SU-DHL-6 (cell line): ENCODE measurements around the gene PITHD1.
"Not testable (repeated sequence)": the region's sequence is repeated elsewhere in the genome, so short reads cannot be mapped to it uniquely, and the experiment has no call there.

Source experiments
- H2AFZ ChIP-seq: fragments of 200-600 bp; sonication (generic); 2 replicates; pipeline ENCODE4 v1.6.1; 2014; ENCODE audit warnings: low read depth, mild to moderate bottlenecking, moderate library complexity, mixed read lengths, antibody characterized with exemption, low read length; ENCODE audit not compliant: severe bottlenecking
- H3F3A ChIP-seq: fragments of 200-600 bp; shearing (Covaris generic); 2 replicates; pipeline ENCODE4 v1.6.0; 2016; ENCODE audit warnings: antibody characterized with exemption, mild to moderate bottlenecking; ENCODE audit not compliant: insufficient read depth
- H3K27ac ChIP-seq: fragments of 200-600 bp; sonication (generic); 2 replicates; pipeline ENCODE4 v1.5.1; 2016; ENCODE audit warnings: low read depth, mild to moderate bottlenecking, low read length, moderate library complexity, mixed read lengths
- H3K27me3 ChIP-seq: fragments of 200-600 bp; sonication (generic), shearing (Covaris generic); 2 replicates; pipeline ENCODE4 v1.6.0; 2014; ENCODE audit warnings: mild to moderate bottlenecking, low read length
- H3K36me3 ChIP-seq: fragments of 200-600 bp; sonication (generic); 2 replicates; pipeline ENCODE4 v1.6.1; 2014; ENCODE audit warnings: mild to moderate bottlenecking, low read length, mixed read lengths
- H3K4me2 ChIP-seq: fragments of 300-600, 200-600 bp; shearing (Covaris generic), sonication (generic); 2 replicates; pipeline ENCODE4 v1.6.0; 2014; ENCODE audit warnings: low read length, low read depth, mild to moderate bottlenecking; ENCODE audit not compliant: poor library complexity, severe bottlenecking
- H3K4me3 ChIP-seq: fragments of 200-600 bp; sonication (generic); 2 replicates; pipeline ENCODE4 v1.5.1; 2014; ENCODE audit warnings: antibody characterized with exemption, low read length, mild to moderate bottlenecking, mixed read lengths; ENCODE audit not compliant: insufficient read depth, poor library complexity, severe bottlenecking
- H3K79me2 ChIP-seq: fragments of 200-600 bp; sonication (generic); 2 replicates; pipeline ENCODE4 v1.6.1; 2014; ENCODE audit warnings: mild to moderate bottlenecking, low read length, moderate library complexity; ENCODE audit not compliant: insufficient read depth
- H3K9ac ChIP-seq: fragments of 200-600 bp; sonication (generic); 2 replicates; pipeline ENCODE4 v1.7.0; 2014; ENCODE audit warnings: mild to moderate bottlenecking, low read length
- H3K9me2 ChIP-seq: fragments of 200-600 bp; sonication (generic); replicated peaks from 2 replicates; pipeline ENCODE4 v1.6.1; 2014; ENCODE audit warnings: low read length; ENCODE audit not compliant: insufficient read depth
- H3K9me3 ChIP-seq: fragments of 200-600 bp; sonication (generic); 2 replicates; pipeline ENCODE4 v1.6.1; 2014; ENCODE audit warnings: low read length, mixed read lengths; ENCODE audit not compliant: insufficient read depth
- H4K20me1 ChIP-seq: fragments of 200-600 bp; sonication (generic); 2 replicates; pipeline ENCODE4 v1.6.1; 2014; ENCODE audit warnings: low read depth, mild to moderate bottlenecking, antibody characterized with exemption, low read length, moderate library complexity, mixed read lengths
- EZH2phosphoT487 ChIP-seq: fragments of 200-600 bp; sonication (generic), shearing (Covaris generic); conservative IDR thresholded peaks from 2 replicates; pipeline ENCODE4 v1.6.1; 2018; ENCODE audit warnings: mild to moderate bottlenecking, antibody characterized with exemption, low read length, moderate library complexity, mixed read lengths
- TF ChIP-seq, protein P1 (sequence below): fragments of 200-600 bp; sonication (generic); IDR thresholded peaks from one replicate; pipeline ENCODE4 v1.5.1; 2017; ENCODE audit warnings: antibody characterized with exemption, mild to moderate bottlenecking, low read length, moderate library complexity; ENCODE audit not compliant: insufficient read depth, poor library complexity, severe bottlenecking

The PITHD1 gene

DNA sequence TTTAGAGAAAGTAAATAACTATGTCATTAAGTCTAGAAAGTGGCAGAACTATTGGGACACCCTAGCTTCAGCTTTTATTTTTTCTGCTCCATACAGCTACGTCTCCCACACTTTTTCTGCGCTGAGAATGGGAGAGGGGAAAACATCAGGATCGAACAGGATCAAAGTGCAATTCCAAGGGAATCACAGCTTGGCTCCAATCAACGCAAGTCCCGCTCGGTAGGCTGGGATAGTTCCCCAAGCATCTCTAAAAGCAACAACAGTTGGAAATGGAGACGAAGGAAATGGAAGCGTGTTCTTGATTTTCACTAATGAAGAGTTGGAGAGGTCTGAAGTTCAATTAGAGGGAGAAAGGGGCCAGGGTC lies 46.5 kb downstream of the PITHD1 start:
- no peaks in the 10 kb centered on the region for H3K79me2 ChIP-seq
- H2AFZ ChIP-seq = peak overlapping the region; percentile 75
- H3K27me3 ChIP-seq = no peaks in the 10 kb centered on the region
- H3F3A ChIP-seq = peaks cover 9% of the 10 kb centered on the region; the same call in 1 of the 2 replicates
- H3K4me2 ChIP-seq = peak overlapping the region; percentile 88
- H4K20me1 ChIP-seq = no peaks in the 10 kb centered on the region
- no peaks in the 10 kb centered on the region for H3K9me3 ChIP-seq
- H3K27ac ChIP-seq = no peak overlapping the region
- TF ChIP-seq, protein P1, sequence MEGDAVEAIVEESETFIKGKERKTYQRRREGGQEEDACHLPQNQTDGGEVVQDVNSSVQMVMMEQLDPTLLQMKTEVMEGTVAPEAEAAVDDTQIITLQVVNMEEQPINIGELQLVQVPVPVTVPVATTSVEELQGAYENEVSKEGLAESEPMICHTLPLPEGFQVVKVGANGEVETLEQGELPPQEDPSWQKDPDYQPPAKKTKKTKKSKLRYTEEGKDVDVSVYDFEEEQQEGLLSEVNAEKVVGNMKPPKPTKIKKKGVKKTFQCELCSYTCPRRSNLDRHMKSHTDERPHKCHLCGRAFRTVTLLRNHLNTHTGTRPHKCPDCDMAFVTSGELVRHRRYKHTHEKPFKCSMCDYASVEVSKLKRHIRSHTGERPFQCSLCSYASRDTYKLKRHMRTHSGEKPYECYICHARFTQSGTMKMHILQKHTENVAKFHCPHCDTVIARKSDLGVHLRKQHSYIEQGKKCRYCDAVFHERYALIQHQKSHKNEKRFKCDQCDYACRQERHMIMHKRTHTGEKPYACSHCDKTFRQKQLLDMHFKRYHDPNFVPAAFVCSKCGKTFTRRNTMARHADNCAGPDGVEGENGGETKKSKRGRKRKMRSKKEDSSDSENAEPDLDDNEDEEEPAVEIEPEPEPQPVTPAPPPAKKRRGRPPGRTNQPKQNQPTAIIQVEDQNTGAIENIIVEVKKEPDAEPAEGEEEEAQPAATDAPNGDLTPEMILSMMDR = no peak
- TF ChIP-seq EZH2phosphoT487 = no peak
- peak overlapping the region; percentile 74 for H3K4me3 ChIP-seq
- H3K9me2 ChIP-seq = no peaks in the 10 kb centered on the region
- H3K9ac ChIP-seq = peak overlapping the region; percentile 78
- H3K36me3 ChIP-seq = no peaks in the 10 kb centered on the region

DNA sequence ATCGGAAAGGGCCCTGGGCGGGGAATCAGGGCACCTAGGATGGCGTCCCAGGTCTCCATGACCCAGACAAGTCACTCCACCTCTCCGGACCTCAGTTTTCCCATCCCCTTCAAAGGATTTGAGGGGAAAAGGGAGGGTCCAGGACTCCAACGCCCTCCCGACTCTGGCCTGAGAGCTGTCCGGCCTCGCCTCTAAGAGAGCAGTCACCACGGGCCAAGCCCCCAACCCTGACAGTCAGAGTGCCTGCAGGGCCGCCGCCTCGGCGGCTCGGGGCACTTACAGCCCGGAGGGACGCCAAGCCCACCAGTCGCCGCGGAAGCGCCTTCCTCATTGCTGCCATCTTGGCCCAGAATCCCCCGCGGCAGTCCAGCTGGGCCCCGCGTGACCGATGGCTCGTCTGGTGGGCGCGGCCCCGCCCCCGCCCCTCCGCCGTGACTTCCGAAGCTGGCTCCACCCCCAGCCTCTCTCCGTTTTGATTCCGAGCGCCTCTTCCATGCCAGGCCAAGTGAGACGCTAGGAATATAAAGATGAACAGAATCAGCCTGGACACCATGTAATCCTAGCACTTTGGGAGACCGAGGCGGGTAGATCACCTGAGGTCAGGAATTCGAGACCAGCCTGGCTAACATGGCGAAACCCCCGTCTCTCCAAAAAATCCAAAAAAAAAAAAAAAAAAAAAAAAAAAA lies 47.0 kb downstream of the PITHD1 start, which contains the start of gene HMGCL:
Gene HMGCL, minus strand, starts transcription at position 354 of the 686 bp plus-strand sequence. Its CDS starts 14 bp downstream, at position 340.
- TF ChIP-seq EZH2phosphoT487 = no peak
- TF ChIP-seq, protein P1 = no peak
- H2AFZ ChIP-seq = peak within 1 kb of the TSS; percentile 75
- H3K9me2 ChIP-seq = no peaks in the 10 kb centered on the region
- peak within 1 kb of the TSS; percentile 74 for H3K4me3 ChIP-seq
- no peaks in the 10 kb centered on the region for H3K36me3 ChIP-seq
- H3F3A ChIP-seq = peaks cover 9% of the 10 kb centered on the region; the same call in 1 of the 2 replicates
- H3K9ac ChIP-seq = peak within 1 kb of the TSS; percentile 78
- H3K27me3 ChIP-seq = no peaks in the 10 kb centered on the region
- H4K20me1 ChIP-seq = no peaks in the 10 kb centered on the region
- H3K9me3 ChIP-seq = no peaks in the 10 kb centered on the region
- H3K27ac ChIP-seq = no peak within 1 kb of the TSS; the same call in 1 of the 2 replicates
- H3K79me2 ChIP-seq = no peaks in the 10 kb centered on the region
- H3K4me2 ChIP-seq = peak within 1 kb of the TSS; percentile 88

DNA sequence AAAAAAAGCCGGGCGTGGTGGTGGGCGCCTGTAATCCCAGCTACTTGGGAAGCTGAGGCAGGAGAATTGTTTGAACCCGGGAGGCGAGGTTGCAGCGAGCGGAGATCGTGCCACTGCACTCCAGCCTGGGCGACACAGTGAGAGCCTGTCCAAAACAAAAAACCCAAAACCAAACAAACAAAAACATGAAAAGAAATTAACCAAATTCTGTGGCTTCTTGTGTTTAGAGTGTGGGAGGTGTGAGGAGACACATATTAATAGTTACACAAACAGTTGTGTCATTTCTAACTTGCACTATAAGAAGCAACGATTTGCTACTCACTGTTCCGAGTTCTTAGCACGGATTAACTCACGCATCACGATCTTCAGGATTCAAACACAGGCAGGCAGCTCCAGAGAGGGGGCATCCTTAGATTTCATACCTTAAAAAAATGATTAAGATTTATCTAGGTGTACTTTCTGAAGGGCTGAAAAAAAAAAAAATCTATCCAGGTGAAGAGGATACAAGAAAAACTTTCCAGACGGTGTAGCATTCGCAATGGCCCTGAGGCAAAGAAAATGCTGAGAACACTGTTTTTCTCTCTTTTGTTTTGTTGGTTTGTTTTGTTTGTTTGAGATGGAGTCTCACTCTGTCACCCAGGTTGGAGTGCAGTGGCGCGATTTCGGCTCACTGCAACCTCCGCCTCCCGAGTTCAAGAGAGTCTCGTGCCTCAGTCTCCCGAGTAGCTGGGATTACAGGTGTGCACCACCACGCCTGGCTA lies 47.7 kb downstream of the PITHD1 start:
- peak overlapping the region; percentile 88 for H3K4me2 ChIP-seq
- no peaks in the 10 kb centered on the region for H3K9me3 ChIP-seq
- H3K9me2 ChIP-seq = no peaks in the 10 kb centered on the region
- H4K20me1 ChIP-seq = no peaks in the 10 kb centered on the region
- H2AFZ ChIP-seq = peak overlapping the region; percentile 75
- H3K79me2 ChIP-seq = no peaks in the 10 kb centered on the region
- no peak overlapping the region for H3K27ac ChIP-seq
- H3F3A ChIP-seq = peaks cover 9% of the 10 kb centered on the region; the same call in 1 of the 2 replicates
- no peaks in the 10 kb centered on the region for H3K27me3 ChIP-seq
- peak overlapping the region; percentile 78 for H3K9ac ChIP-seq
- H3K36me3 ChIP-seq = no peaks in the 10 kb centered on the region
- peak overlapping the region; percentile 74 for H3K4me3 ChIP-seq
- no peak for TF ChIP-seq EZH2phosphoT487
- TF ChIP-seq, protein P1 = no peak

DNA sequence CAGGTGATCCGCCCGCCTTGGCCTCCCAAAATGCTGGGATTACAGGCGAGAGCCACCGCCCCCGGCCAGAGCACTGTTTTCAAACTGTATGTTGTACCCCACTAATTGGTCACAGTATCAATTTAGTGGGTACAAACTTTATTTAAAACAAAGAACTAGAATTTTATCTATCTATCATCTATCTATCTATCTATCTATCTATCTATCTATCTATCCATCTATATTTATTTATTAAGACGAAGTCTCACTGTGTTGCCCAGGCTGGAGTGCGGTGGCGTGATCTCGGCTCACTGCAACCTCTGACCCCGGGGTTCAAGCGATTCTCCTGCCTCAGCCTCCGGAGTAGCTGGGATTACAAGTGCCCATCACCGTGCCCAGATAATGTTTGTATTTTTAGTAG lies 48.4 kb downstream of the PITHD1 start:
- H3K9me2 ChIP-seq, H3K9me3 ChIP-seq, H3K36me3 ChIP-seq, H4K20me1 ChIP-seq, H3K4me2 ChIP-seq, H3K79me2 ChIP-seq, H3F3A ChIP-seq, H3K9ac ChIP-seq, H2AFZ ChIP-seq, H3K27ac ChIP-seq, H3K4me3 ChIP-seq, H3K27me3 ChIP-seq: not testable (repeated sequence)
